Melanocyte of skin (primary cell): ENCODE data around the gene GLT8D1. TPM values are rescaled to one million over a fixed set of nuclear protein-coding genes. Genes with fewer than 3 reads are reported as not detected.

Source experiments
- small RNA-seq, 2 donors: library from RNA; depleted of rRNA; stranded (forward); fragments of <200 nt; gene quantifications; one replicate each; pipeline ENCODE3, GENCODE V24; 2012
- total RNA-seq, 2 donors: library from RNA; depleted of rRNA; stranded (reverse); fragments of >200 nt; gene quantifications; 2 replicates each; pipeline ENCODE4 v1.2.3, GENCODE V29; 2012

The GLT8D1 gene
- total RNA-seq, result 10 to 100 TPM; 39.9 to 46.6 TPM

GRCh38 chr3:52705688-52706686 is at the start of gene GLT8D1, which contains the start of gene SPCS1:
GLT8D1 (minus strand) TSS chr3:52705791; CDS start chr3:52700460, 5,331 bp downstream.
SPCS1 (plus strand) TSS chr3:52706106; CDS start chr3:52706247, 141 bp downstream.

GRCh38 chr3:52685709-52686691 is 19.6 kb downstream of the GLT8D1 start, which contains the start of the genes GNL3 and PBRM1:
GNL3 (plus strand) TSS chr3:52686032; CDS start chr3:52686093, 61 bp downstream.
PBRM1 (minus strand) TSS chr3:52685913.

Small RNAs within 50 kb of the gene (small RNA-seq; reads per million reads assigned to genes)
- 0 reads per million in 2 donors for gene AC006254.2
- 15,347 to 16,420 reads per million in 2 donors for gene RF00569
- gene RF01183, result 0 reads per million in 2 donors
- gene SNORD19, result 0 reads per million in 2 donors
- 0 reads per million in 2 donors for gene SNORD19B
- 779 to 1,333 reads per million in 2 donors for gene SNORD69

Other genes with a start within 250 kb of the GLT8D1 start
- gene STAB1, start 210.5 kb downstream of the GLT8D1 start, total RNA-seq, result under 1 TPM; under 0.01 to 0.33 TPM
- 10 to 100 TPM in 1 of 2 donors, 1 to 10 TPM in 1; 9.6 to 20.3 TPM for gene NT5DC2, start 171.9 kb downstream of the GLT8D1 start, total RNA-seq
- gene UQCC5, start 169.2 kb downstream of the GLT8D1 start, total RNA-seq, result 10 to 100 TPM; 15.7 to 16.5 TPM
- gene PBRM1, start 19.9 kb downstream of the GLT8D1 start, total RNA-seq, result 100 to 1,000 TPM; 131 to 284 TPM
- 100 to 1,000 TPM; 137 to 183 TPM for gene GNL3, start 19.8 kb downstream of the GLT8D1 start, total RNA-seq
- gene SPCS1, start 315 bp upstream of the GLT8D1 start, total RNA-seq, result 10 to 100 TPM; 76.1 to 86.9 TPM
- gene NEK4, start 65.1 kb upstream of the GLT8D1 start, total RNA-seq, result 10 to 100 TPM; 20.3 to 29.0 TPM
- gene ITIH1, start 71.8 kb upstream of the GLT8D1 start, total RNA-seq, result not detected
- gene ITIH3, start 89.0 kb upstream of the GLT8D1 start, total RNA-seq, result 1 to 10 TPM in 1 of 2 donors, not detected in 1; 1.3 TPM
- gene ITIH4, start 124.9 kb upstream of the GLT8D1 start, total RNA-seq, result 1 to 10 TPM; 2.7 to 4.1 TPM
- under 1 TPM in 1 of 2 donors, not detected in 1; 0.33 TPM for gene MUSTN1, start 129.2 kb upstream of the GLT8D1 start, total RNA-seq
- 10 to 100 TPM; 13.8 to 14.3 TPM for gene STIMATE, start 191.8 kb upstream of the GLT8D1 start, total RNA-seq